Endothelial cell of umbilical vein (primary cell): ENCODE results near the gene CSAG3.
"Not testable (repeated sequence)": the region's sequence is repeated elsewhere in the genome, so short reads cannot be mapped to it uniquely, and the experiment has no call there.

ENCODE experiments used
- EZH2 ChIP-seq: IDR thresholded peaks from 2 replicates; pipeline ENCODE4 v1.6.1; 2012; ENCODE audit warnings: borderline replicate concordance, low read depth, mild to moderate bottlenecking, moderate library complexity, low read length, inconsistent platforms; ENCODE audit not compliant: severe bottlenecking
- POLR2A ChIP-seq: IDR thresholded peaks from 2 replicates; pipeline ENCODE4 v1.6.1; 2012; ENCODE audit warnings: low read depth, mild to moderate bottlenecking, control low read depth, low read length
- POLR2AphosphoS5 ChIP-seq: IDR thresholded peaks from 2 replicates; pipeline ENCODE4 v1.6.1; 2012; ENCODE audit warnings: low read depth, mild to moderate bottlenecking, control low read depth, low read length, moderate library complexity; ENCODE audit not compliant: insufficient read depth
- TF ChIP-seq, protein P1 (sequence below), 2 donors: IDR thresholded peaks; 1 replicate in 1 of 2; 2 replicates in 1 of 2; pipeline ENCODE4 v1.5.1; 2011; ENCODE audit warnings: low read length in 2 of 2, mild to moderate bottlenecking in 2 of 2, moderate library complexity in 2 of 2, control low read depth in 1 of 2, inconsistent platforms in 1 of 2, low read depth in 1 of 2; ENCODE audit not compliant: insufficient read depth in 1 of 2; ENCODE audit errors: extremely low read depth in 1 of 2
- TF ChIP-seq, protein P2 (sequence below): IDR thresholded peaks from 2 replicates; pipeline ENCODE4 v1.6.1; 2011; ENCODE audit not compliant: insufficient read depth, insufficient read length

DNA sequence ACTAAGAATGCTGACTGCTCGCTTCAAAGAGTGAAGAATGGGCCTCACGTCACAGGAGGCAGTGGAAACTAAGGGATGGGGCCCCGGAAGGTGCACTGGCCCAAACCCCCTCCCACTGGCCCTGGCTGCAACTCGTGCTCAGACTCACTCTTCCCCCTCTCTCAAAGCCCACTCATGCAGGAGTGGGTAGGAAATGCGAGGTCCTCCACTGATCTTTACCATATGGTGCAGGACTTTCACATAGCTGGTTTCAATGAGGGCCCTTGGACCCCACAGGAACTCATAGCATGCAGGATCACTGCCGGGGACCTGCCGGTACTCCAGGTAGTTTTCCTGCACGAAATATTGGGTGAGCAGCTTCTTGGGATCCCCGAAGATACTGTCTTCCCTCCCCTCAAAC lies 7.5 kb downstream of the CSAG3 start:
- not testable (repeated sequence) for TF ChIP-seq EZH2, POLR2A, POLR2AphosphoS5
- TF ChIP-seq, protein P1, sequence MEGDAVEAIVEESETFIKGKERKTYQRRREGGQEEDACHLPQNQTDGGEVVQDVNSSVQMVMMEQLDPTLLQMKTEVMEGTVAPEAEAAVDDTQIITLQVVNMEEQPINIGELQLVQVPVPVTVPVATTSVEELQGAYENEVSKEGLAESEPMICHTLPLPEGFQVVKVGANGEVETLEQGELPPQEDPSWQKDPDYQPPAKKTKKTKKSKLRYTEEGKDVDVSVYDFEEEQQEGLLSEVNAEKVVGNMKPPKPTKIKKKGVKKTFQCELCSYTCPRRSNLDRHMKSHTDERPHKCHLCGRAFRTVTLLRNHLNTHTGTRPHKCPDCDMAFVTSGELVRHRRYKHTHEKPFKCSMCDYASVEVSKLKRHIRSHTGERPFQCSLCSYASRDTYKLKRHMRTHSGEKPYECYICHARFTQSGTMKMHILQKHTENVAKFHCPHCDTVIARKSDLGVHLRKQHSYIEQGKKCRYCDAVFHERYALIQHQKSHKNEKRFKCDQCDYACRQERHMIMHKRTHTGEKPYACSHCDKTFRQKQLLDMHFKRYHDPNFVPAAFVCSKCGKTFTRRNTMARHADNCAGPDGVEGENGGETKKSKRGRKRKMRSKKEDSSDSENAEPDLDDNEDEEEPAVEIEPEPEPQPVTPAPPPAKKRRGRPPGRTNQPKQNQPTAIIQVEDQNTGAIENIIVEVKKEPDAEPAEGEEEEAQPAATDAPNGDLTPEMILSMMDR (IDR thresholded peaks at IDR 0.05; ENCODE audit: extremely low read depth in 1 of 2, insufficient read depth in 1 of 2, low read depth in 1 of 2, low read length in 2 of 2): not testable (repeated sequence)
- TF ChIP-seq, protein P2, sequence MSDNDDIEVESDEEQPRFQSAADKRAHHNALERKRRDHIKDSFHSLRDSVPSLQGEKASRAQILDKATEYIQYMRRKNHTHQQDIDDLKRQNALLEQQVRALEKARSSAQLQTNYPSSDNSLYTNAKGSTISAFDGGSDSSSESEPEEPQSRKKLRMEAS: not testable (repeated sequence)
